Mononuclear cell (primary cell): ENCODE results near the gene TENM4. TPM values are rescaled to one million over a fixed set of nuclear protein-coding genes. Genes with fewer than 3 reads are reported as not detected.
"Not testable (repeated sequence)": the region's sequence is repeated elsewhere in the genome, so short reads cannot be mapped to it uniquely, and the experiment has no call there.

Source experiments
- H3K27me3 ChIP-seq: 2 replicates; pipeline ENCODE4 v1.6.0; 2011; ENCODE audit warnings: low read length, control low read depth; ENCODE audit not compliant: insufficient read depth
- H3K4me1 ChIP-seq: 2 replicates; pipeline ENCODE4 v1.5.1; 2011; ENCODE audit warnings: mild to moderate bottlenecking, low read length, control low read depth; ENCODE audit not compliant: insufficient read depth
- H3K4me3 ChIP-seq: 2 replicates; pipeline ENCODE4 v1.5.1; 2011; ENCODE audit warnings: mild to moderate bottlenecking, low read length, moderate library complexity
- H3K9me3 ChIP-seq: 2 replicates; pipeline ENCODE4 v1.5.1; 2011; ENCODE audit warnings: low read depth, mild to moderate bottlenecking, control low read depth, low read length
- total RNA-seq: library from RNA; depleted of rRNA; stranded (reverse); fragments of >200 nt; gene quantifications from one replicate; pipeline ENCODE4 v1.2.3, GENCODE V29; 2012

The TENM4 gene
- total RNA-seq, 1 donor: 0.63 TPM

DNA sequence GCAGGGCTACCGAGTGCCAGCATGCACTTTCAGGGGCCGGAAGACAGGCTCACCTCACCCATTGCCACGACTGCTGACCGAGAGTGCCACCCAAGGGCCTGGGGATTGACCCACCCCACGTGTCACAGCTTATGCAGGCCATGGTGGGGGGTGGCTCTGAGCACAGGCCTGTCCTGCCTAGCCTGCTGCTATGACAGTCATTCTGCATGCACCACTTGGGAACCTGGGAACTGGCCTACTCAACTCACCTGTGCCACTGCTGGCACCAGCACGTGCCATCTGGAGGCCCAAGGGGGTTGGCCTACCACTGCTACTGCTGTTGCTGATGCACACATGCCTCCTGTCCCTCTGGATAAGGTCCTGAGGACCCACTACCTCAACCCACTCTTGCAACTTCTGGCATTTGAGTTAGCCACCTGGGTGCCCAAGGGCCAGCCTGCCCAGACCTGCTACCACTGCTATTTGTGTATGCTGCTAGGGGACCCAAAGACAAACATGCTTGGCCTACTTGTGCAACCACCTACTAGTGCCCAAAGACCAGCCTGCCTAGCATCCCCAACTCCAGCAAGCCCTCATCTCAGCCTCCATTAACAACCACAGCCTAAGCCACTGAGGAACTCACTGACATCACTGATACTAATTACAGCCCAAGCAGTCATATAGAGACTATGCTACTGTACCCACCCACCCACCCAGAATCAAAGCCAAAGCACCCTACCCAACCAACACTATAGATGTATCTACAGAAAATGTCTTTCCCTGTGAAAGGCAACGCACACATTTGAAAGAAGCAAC is 807.1 kb downstream of the TENM4 start:
- no peak overlapping the region for H3K4me3 ChIP-seq
- no peaks in the 10 kb centered on the region for H3K27me3 ChIP-seq
- H3K9me3 ChIP-seq: peaks cover 5% of the 10 kb centered on the region
- H3K4me1 ChIP-seq: no peaks in the 10 kb centered on the region

DNA sequence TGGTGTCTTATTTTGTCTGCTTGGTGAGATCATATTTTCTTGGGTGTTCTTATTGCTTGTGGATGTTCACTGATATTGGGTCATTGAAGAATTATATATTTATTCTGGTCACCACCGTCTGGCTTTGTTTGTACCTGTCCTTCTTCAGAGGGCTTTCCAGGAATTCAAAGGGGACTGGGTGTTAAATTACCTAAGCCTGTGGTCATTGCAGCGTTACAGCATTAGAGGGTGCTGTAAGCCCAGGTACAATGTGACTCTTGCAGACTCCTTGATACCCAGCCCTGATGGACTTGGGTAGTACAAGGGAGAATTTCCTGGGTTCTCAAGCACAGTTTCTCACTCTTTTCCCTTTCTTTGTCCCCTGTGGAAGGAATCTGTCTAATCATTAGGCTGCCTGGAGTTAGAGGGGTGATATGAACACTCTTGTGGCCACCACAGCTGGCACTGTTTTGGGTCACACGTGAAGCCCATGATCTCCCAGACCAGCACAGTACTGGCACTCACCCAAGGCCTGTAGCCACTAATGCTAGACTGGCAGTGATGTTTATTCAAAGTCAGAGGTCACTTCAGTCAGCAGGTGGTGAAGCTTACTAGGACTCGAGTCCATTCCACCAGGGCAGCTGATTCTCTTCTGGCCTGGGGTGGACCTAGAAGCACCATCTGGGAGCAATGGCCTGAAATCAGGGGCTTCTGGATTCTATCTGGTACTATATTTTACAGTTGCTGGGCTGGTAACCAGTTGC is 810.1 kb downstream of the TENM4 start:
- no peaks in the 10 kb centered on the region for H3K4me1 ChIP-seq
- no peaks in the 10 kb centered on the region for H3K27me3 ChIP-seq
- H3K9me3 ChIP-seq: peaks cover 5% of the 10 kb centered on the region
- no peak overlapping the region for H3K4me3 ChIP-seq

DNA sequence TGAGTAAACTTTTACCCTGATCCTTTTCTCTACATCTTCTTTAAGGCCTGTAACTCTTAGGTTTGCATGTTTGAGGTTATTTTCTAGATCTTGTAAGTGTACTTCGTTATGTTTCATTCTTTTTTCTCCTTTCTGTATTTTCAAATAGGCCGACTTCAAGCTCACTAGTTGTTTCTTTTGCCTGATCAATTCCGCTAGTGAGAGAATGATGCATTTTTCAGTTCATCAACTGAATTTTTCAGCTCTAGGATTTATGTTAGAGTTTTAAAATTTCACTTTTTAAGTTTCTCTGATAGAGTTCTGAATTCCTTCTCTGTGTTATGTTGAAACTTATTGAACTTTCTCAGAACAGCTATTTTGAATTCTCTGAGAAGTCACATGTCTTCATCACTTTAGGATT is 810.7 kb downstream of the TENM4 start:
- H3K4me1 ChIP-seq: no peaks in the 10 kb centered on the region
- no peaks in the 10 kb centered on the region for H3K27me3 ChIP-seq
- peaks cover 5% of the 10 kb centered on the region for H3K9me3 ChIP-seq
- no peak overlapping the region for H3K4me3 ChIP-seq

DNA sequence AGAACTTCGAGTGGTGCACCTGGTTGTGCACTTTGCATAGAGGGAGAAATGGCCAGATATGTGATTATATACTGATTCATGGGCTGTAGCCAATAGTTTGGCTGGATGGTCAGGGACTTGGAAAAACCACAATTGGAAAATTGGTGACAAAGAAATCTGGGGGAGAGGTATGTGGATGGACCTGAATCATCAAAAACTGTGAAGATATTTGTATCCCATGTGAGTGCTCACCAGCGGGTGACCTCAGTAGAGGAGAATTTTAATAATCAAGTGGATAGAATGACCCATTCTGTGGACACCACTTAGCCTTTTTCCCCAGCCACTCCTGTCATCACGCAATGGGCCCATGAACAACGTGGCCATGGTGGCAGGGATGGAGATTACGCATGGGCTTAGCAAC is 818.2 kb downstream of the TENM4 start:
- H3K4me3 ChIP-seq: no peak overlapping the region
- no peaks in the 10 kb centered on the region for H3K4me1 ChIP-seq
- H3K9me3 ChIP-seq: no peaks in the 10 kb centered on the region
- H3K27me3 ChIP-seq: no peaks in the 10 kb centered on the region

GRCh38 chr11:78620159-78620558 is 820.7 kb downstream of the TENM4 start:
- H3K9me3 ChIP-seq: no peaks in the 10 kb centered on the region
- no peaks in the 10 kb centered on the region for H3K4me1 ChIP-seq
- no peak overlapping the region for H3K4me3 ChIP-seq
- no peaks in the 10 kb centered on the region for H3K27me3 ChIP-seq

- Histone ChIP-seq H3K4me3 (no peak overlapping the region), H3K4me1 (no peaks in the 10 kb centered on the region), H3K27me3 (no peaks in the 10 kb centered on the region), H3K9me3 (no peaks in the 10 kb centered on the region)
Observed at GRCh38 chr11:78615724-78616123, 825.1 kb downstream of the TENM4 start.

DNA sequence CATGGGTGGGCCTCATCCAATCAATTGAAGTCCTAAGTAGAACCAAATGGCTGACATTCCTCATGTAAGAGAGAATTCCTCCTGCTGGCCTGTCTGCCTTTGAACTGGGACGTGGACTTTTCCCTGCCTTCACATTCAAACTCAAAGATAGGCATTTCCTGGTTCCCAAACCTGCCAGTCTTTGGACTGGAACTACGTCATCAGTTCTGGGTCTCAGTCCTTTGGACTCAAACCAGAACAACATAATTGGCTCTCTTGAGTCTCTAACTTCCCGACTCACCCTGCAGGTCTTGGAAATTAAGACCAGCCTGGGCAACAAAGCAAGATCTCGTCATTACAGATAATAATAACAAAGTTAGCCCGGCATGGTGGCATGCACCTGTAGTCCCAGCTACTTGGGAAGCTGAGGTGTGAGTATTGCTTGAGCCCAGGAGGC is 827.4 kb downstream of the TENM4 start:
- H3K27me3 ChIP-seq: no peaks in the 10 kb centered on the region
- no peaks in the 10 kb centered on the region for H3K4me1 ChIP-seq
- no peak overlapping the region for H3K4me3 ChIP-seq
- H3K9me3 ChIP-seq: no peaks in the 10 kb centered on the region

DNA sequence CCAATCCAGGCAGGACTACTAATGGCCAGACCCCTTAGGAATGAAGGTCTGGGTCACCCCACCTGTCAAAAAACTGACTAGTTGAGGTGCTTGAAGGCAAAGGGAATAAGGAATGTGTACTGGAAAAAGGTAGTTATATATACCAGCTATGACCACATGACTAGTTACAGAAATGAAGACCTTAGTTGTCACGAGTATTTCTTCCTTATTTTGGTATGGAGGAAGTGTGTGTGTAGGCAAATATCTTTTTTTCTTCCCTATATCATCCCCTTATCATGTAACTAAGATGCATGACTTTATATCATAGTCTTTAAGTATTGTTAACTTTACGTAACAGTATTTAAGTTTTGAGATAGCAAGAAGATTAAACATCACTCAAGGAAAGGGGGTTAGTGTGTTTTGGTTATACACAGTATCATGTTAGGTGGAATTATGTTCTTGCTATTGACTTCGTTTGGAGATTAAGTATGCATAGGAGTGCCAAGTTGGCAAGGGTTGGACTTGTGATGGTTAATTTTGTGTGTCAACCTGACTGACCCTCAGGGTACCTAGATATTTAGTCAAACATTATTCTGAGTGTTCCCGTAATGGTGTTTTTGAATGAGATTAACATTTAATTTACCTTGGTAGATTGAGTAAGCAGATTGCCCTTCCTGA is 828.0 kb downstream of the TENM4 start:
- Histone ChIP-seq H3K27me3 (no peaks in the 10 kb centered on the region), H3K4me3 (no peak overlapping the region), H3K4me1 (no peaks in the 10 kb centered on the region), H3K9me3 (no peaks in the 10 kb centered on the region)

- not testable (repeated sequence) for H3K4me3 ChIP-seq, H3K4me1 ChIP-seq, H3K27me3 ChIP-seq, H3K9me3 ChIP-seq
Observed at GRCh38 chr11:78609321-78609720, 831.5 kb downstream of the TENM4 start.

DNA sequence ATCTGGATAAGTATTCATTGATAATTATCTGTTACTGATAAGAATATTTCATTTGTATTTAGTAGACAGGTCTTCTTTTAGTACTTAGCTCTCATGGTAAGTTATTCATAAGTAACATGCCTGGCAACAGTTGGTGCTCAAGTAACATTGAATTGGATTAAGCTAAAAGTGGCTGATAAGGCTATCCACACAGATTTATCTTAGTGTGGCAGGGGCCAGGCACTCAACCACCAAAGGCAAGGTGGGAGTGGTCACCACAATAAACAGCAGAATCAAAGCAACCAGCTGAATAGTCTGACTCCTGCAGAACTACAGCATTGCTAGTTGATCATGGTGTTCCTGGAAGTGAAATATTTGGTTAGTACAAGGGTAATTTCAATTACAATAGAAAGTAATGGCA is 833.1 kb downstream of the TENM4 start:
- no peak overlapping the region for H3K4me3 ChIP-seq
- H3K27me3 ChIP-seq: no peaks in the 10 kb centered on the region
- no peaks in the 10 kb centered on the region for H3K9me3 ChIP-seq
- H3K4me1 ChIP-seq: no peaks in the 10 kb centered on the region

GRCh38 chr11:78606667-78607066 is 834.2 kb downstream of the TENM4 start:
- no peaks in the 10 kb centered on the region for H3K27me3 ChIP-seq
- H3K4me1 ChIP-seq: no peaks in the 10 kb centered on the region
- no peaks in the 10 kb centered on the region for H3K9me3 ChIP-seq
- no peak overlapping the region for H3K4me3 ChIP-seq

DNA sequence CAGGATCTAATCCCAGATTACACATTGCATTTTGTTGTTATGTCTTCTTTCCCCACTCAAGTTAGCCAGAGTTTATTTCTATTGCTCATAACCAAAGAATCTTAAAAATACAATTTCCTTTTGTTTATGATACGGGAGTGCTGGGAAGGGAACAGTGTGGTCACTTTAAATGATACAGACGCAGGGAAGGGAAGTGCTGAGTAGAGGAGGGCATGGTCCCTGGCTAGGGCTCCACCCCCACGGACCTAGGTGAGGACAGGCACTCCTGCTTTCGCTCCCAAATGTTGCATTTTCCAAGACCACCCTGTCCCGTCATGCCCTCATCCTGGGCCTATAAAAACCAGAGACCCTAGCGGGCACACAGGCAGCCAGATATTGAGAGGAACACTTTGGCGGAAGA is 835.5 kb downstream of the TENM4 start:
- Histone ChIP-seq H3K9me3 (no peaks in the 10 kb centered on the region), H3K4me1 (no peaks in the 10 kb centered on the region), H3K27me3 (no peaks in the 10 kb centered on the region), H3K4me3 (no peak overlapping the region)

GRCh38 chr11:78603792-78604191 is 837.0 kb downstream of the TENM4 start:
- no peak overlapping the region for H3K4me3 ChIP-seq
- no peaks in the 10 kb centered on the region for H3K4me1 ChIP-seq
- no peaks in the 10 kb centered on the region for H3K9me3 ChIP-seq
- H3K27me3 ChIP-seq: no peaks in the 10 kb centered on the region
